ENCODE data around the gene CCT4. TPM values are rescaled to one million over a fixed set of nuclear protein-coding genes. Genes with fewer than 3 reads are reported as not detected.

CCT4 gene
- total RNA-seq, 1 experiment from 2014 or later = 316 TPM

DNA sequence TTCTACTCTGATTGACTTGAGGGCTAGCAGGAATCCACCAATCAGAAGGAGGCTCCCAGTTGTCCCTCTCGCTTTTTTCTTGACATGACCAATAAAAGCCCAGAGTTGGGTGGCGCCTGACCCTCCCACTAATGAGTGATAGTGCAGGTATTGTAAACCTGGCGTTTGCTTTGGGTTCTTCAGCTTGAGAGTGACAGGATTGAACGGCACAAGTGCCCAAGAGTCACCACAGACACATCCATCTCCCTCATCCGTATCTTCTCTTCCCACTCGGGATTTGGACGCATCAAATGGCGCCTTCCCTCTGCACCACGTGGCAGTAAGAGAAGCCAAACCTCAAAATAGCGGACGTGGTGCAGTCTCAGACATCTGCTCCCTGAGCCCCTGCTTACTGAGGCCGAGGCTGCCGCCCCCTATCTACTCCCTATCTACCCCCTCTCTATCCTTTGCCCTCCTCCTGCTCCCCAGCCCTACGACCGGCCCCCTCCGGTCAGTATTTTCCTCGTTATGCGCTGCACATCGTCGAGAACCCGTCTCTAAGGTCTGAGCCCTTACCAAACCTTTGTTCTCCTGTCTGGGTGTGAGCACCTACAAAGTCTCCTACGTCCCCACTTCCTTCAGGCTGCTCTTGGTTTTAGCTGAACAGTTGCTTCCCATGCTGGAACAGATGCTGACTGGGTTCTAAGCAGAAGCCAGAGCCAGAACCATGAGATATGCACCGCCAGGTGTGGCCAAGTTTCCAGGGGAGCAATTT is 33.7 kb downstream of the CCT4 start:
- intact Hi-C loops (cut with micrococcal nuclease) = no loop called here
- ATAC-seq (peak; percentile 84), DNase-seq (ENCODE audit: low read depth, low spot score) (peak; percentile 97)
- H3K36me3 ChIP-seq (ENCODE audit: control insufficient read depth in 1 of 2, insufficient read depth in 2 of 2, low read length in 2 of 2) = no peaks in the 10 kb centered on the region
- H3K79me2 ChIP-seq (ENCODE audit: insufficient read depth, low read length) = no peaks in the 10 kb centered on the region
- H2AFZ ChIP-seq (ENCODE audit: low read depth, low read length, poor library complexity, severe bottlenecking) = peak overlapping the region; percentile 92
- peak overlapping the region; percentile 69 for H3K9ac ChIP-seq (ENCODE audit: low read length)
- peak overlapping the region; percentile 71 for H3K27ac ChIP-seq (ENCODE audit: low read depth, low read length)
- POLR2A ChIA-PET = interaction anchor here (1.9 kb wide), 1 partner anchor 91 kb away, joined by 5 read pairs; no protein-coding TSS in a partner anchor
- no peaks in the 10 kb centered on the region for H3K9me2 ChIP-seq (ENCODE audit: insufficient read depth)
- TF ChIP-seq, protein P1, sequence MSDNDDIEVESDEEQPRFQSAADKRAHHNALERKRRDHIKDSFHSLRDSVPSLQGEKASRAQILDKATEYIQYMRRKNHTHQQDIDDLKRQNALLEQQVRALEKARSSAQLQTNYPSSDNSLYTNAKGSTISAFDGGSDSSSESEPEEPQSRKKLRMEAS (IDR thresholded peaks at IDR 0.05) = peak; percentile 81
- peak; percentile 82 for TF ChIP-seq SP1 (IDR thresholded peaks at IDR 0.05; ENCODE audit: low read depth)
- no peak for TF ChIP-seq CEBPB (IDR thresholded peaks at IDR 0.05; ENCODE audit: low read depth)
- TF ChIP-seq POLR2A (IDR thresholded peaks at IDR 0.05; ENCODE audit: borderline replicate concordance, extremely low read depth, insufficient read depth, insufficient read length) = peak; percentile 21
- TF ChIP-seq POLR2AphosphoS5 (IDR thresholded peaks at IDR 0.05; ENCODE audit: low read depth, low read length) = no peak; the same call in none of the 2 replicates
- CTCF ChIA-PET = no interaction called here
- RAD21 ChIA-PET (ENCODE audit: low non-redundant PET in 1 of 2, low total read pairs in 2 of 2, uncharacterized antibody in 2 of 2, unreplicated experiment in 2 of 2) = interaction anchor here in 1 of 2 experiments (0.6 kb wide), 1 partner anchor 1106 kb away, joined by 3 read pairs; no protein-coding TSS in a partner anchor
- no peaks in the 10 kb centered on the region for H4K20me1 ChIP-seq (ENCODE audit: insufficient read depth)
- no peaks in the 10 kb centered on the region for H3K27me3 ChIP-seq (ENCODE audit: insufficient read depth, low read length)
- peak overlapping the region; percentile 99 for H3K4me2 ChIP-seq (ENCODE audit: low read length)
- peak overlapping the region; percentile 61 to 72 for H3K4me3 ChIP-seq (replicated peaks in 1 of 2; ENCODE audit: low read depth in 1 of 2, low read length in 2 of 2)
- peaks cover 0 to 26% of the 10 kb centered on the region in 2 experiments; a peak in 3 of 4 replicates for H3K4me1 ChIP-seq (ENCODE audit: control insufficient read depth in 1 of 2, insufficient read depth in 2 of 2, low read length in 2 of 2)
- no peaks in the 10 kb centered on the region for H3K9me3 ChIP-seq (ENCODE audit: control insufficient read depth in 1 of 2, insufficient read depth in 1 of 2, low read depth in 1 of 2, low read length in 2 of 2)
- no TSS peak for BruUV-seq (replicated peaks)

DNA sequence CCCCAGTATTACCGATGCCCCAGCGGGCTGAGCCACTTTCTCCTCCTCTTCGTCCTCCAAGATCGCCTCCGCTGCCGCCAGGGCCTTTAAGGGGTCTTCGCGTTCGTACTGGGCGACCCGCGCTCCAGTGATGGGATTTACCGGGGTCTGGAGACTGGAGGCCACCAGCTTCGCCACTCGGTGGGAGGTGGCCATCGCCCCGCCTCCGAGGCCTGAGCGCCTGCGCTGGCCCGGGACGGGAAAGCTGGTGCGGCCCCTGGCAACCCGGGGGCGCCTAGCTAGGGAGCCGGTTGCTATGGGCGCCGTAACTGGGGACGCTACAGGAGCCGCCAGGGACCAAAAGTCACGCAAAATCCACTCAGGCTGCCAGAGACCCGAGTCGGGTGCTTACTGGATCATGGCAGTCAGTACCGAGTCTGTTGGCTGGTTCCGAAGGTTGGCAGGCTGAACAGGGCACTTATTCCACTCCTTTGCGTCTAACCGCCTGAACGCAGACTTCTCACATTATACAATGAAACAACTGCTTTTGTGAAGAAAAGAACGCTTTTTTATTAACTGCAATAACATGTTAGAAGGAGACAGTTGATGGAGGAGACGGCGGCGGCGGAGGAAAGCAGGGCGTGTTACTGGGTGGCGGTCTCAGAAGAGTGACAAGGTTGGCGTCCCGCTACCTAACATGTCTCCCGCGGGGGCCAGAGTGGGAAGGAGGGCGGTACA is 34.5 kb downstream of the CCT4 start, which contains the start of gene FAM161A:
Gene FAM161A (minus strand): TSS at position 214 of the 717 bp plus-strand sequence. CDS start 19 bp downstream, at position 195.
- Histone ChIP-seq H3K27ac (ENCODE audit: low read depth, low read length) (peak within 1 kb of the TSS; percentile 71), H3K79me2 (ENCODE audit: insufficient read depth, low read length) (no peaks in the 10 kb centered on the region), H3K9me3 (ENCODE audit: control insufficient read depth in 1 of 2, insufficient read depth in 1 of 2, low read depth in 1 of 2, low read length in 2 of 2) (no peaks in the 10 kb centered on the region), H2AFZ (ENCODE audit: low read depth, low read length, poor library complexity, severe bottlenecking) (peak within 1 kb of the TSS; percentile 97), H3K4me3 (replicated peaks in 1 of 2; ENCODE audit: low read depth in 1 of 2, low read length in 2 of 2) (peak within 1 kb of the TSS; percentile 61 to 72), H3K4me1 (ENCODE audit: control insufficient read depth in 1 of 2, insufficient read depth in 2 of 2, low read length in 2 of 2) (peaks cover 0 to 26% of the 10 kb centered on the region in 2 experiments; a peak in 3 of 4 replicates), H3K9me2 (ENCODE audit: insufficient read depth) (no peaks in the 10 kb centered on the region), H3K27me3 (ENCODE audit: insufficient read depth, low read length) (no peaks in the 10 kb centered on the region), H4K20me1 (ENCODE audit: insufficient read depth) (no peaks in the 10 kb centered on the region), H3K9ac (ENCODE audit: low read length) (peak within 1 kb of the TSS; percentile 69), H3K36me3 (ENCODE audit: control insufficient read depth in 1 of 2, insufficient read depth in 2 of 2, low read length in 2 of 2) (no peaks in the 10 kb centered on the region), H3K4me2 (ENCODE audit: low read length) (peak within 1 kb of the TSS; percentile 99)
- CTCF ChIA-PET = interaction anchor here (1.4 kb wide), 1 partner anchor 718 kb away, joined by 3 read pairs; no protein-coding TSS in a partner anchor
- POLR2A ChIA-PET = interaction anchor here (1.1 to 1.9 kb wide), 3 partner anchors 16 to 90 kb away, joined by 3 to 5 read pairs (median 4); no protein-coding TSS in a partner anchor
- no TSS peak for BruUV-seq (replicated peaks)
- intact Hi-C loops (cut with micrococcal nuclease) = no loop called here
- RAD21 ChIA-PET (ENCODE audit: low non-redundant PET in 1 of 2, low total read pairs in 2 of 2, uncharacterized antibody in 2 of 2, unreplicated experiment in 2 of 2) = no interaction called here
- peak; percentile 54 for DNase-seq (ENCODE audit: low read depth, low spot score)
- peak; percentile 33 for TF ChIP-seq POLR2AphosphoS5 (IDR thresholded peaks at IDR 0.05; ENCODE audit: low read depth, low read length)
- peak; percentile 76 for TF ChIP-seq SIN3A (IDR thresholded peaks at IDR 0.05; ENCODE audit: low read depth)
- peak; percentile 45 for TF ChIP-seq POLR2A (IDR thresholded peaks at IDR 0.05; ENCODE audit: borderline replicate concordance, extremely low read depth, insufficient read depth, insufficient read length)
- no peak for TF ChIP-seq YY1 (IDR thresholded peaks at IDR 0.05; ENCODE audit: extremely low read depth, insufficient replicate concordance, low read depth, low read length)
- no peak for TF ChIP-seq EZH2phosphoT487 (IDR thresholded peaks at IDR 0.05; ENCODE audit: borderline replicate concordance)
- TF ChIP-seq, protein P1 (IDR thresholded peaks at IDR 0.05) = peak; percentile 70; the same call in 1 of the 2 replicates
- ATAC-seq = peak; percentile 86
